ENCODE results near the gene AKR1C1. TPM values are rescaled to one million over a fixed set of nuclear protein-coding genes. Genes with fewer than 3 reads are reported as not detected.
"Not testable (repeated sequence)": the region's sequence is repeated elsewhere in the genome, so short reads cannot be mapped to it uniquely, and the experiment has no call there.

AKR1C1 gene
- total RNA-seq, 1 experiment from 2014 or later = 0.98 TPM

DNA sequence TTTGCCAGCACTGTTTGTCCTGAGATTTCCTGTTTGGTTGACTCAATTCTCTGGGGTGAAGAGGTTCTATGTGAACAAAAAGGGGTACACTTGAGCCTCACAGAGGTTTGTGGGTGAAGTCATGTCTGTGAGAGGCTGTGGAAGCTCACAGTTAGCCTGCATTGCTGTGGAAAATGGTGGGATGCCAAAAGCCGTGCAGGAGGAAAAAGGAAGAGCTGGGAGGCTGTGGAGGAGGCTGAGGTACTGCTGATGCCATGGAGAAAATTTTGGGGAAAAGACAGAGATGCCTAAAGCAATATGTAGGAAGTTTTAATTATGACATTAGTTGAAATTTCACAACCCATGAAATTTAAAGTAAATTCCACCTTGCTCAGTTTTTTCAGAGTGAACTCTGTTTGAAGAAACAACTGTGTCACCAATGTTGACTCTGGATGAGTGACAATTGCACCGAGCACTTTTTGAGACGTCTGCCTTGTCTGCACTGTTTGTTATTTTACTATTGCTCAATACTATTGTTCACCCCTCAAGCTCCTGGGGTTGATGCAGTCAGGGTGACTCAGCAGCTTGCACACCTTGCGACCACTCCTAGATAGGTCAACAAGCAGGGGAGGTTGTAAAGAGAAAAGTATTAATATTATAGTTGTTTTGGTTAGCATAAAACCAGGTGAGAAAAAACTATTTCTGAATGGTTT, 45.8 kb downstream of the AKR1C1 start:
- in situ Hi-C loops (cut with HindIII; ENCODE audit: low sequenced_read_pairs); DNase-seq (ENCODE audit: low spot score): not testable (repeated sequence)

- DNase-seq (ENCODE audit: low spot score); in situ Hi-C loops (cut with HindIII; ENCODE audit: low sequenced_read_pairs): not testable (repeated sequence)
These were observed 46.8 kb downstream of the AKR1C1 start for GRCh38 chr10:5010043-5010442.

GRCh38 chr10:5011392-5011791, 48.2 kb downstream of the AKR1C1 start:
- in situ Hi-C loops (cut with HindIII; ENCODE audit: low sequenced_read_pairs) = not testable (repeated sequence)

GRCh38 chr10:5012595-5012994, 49.4 kb downstream of the AKR1C1 start:
- no peak for DNase-seq (ENCODE audit: low spot score)
- in situ Hi-C loops (cut with HindIII; ENCODE audit: low sequenced_read_pairs) = no loop called here

More at GRCh38 chr10:5011392-5011791, 48.2 kb downstream of the AKR1C1 start:
- DNase-seq (ENCODE audit: low spot score) = not testable (repeated sequence)

GRCh38 chr10:5013385-5013784, 50.2 kb downstream of the AKR1C1 start:
- DNase-seq (ENCODE audit: low spot score) = no peak
- in situ Hi-C loops (cut with HindIII; ENCODE audit: low sequenced_read_pairs) = no loop called here

DNA sequence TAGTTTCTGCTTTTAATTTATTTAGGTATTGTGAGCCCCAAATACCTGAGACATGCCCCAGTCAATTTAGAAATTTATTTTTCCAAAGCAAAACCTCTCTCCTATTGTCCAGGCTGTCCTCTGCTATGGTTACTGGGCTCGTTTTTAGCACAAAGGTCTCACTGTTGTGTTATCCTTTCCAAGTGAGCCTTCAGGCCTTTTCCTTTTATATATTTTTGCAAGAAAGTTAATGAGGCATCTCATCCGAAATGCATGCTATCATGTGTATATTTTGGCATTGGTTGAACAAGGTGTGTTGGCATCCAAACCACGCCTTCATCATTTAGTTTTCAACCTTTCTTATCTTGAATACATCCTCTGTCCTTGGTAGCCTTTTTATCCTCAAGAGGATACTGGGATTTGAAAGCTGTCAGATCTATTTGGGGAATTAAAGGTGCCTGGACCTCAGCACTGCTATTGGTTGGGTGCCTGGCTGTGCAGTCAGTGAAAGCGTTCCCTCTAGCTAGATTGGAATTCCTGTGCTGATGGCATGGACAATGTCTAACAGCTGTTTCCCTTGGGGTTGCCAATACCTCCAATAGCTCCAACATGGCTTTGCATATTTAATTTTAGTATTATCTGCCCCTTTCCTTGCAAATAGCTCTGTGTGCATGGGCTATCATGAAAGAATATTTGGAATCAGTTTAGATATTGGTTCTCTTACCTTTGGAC, 51.1 kb downstream of the AKR1C1 start:
- in situ Hi-C loops (cut with HindIII; ENCODE audit: low sequenced_read_pairs) = not testable (repeated sequence)

DNA sequence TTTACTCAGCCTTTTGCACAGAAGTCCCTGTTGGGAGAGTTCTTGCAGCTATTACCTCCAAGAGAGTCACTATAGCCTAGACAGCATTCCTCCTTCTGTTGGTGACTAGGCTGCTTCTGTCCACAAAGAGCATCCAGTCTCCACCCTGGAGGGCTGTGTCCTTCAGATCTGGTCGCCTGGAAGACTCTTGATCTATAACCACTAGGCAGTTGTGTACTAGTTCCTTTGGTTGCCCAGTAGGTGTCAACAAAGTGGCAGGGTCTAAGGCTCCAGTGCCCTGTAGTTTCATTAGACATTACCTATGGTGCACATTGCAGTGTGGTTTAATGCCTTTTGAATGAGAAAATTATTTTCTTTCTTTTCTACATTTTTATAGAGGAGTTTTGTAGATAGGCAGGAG, 51.7 kb downstream of the AKR1C1 start:
- in situ Hi-C loops (cut with HindIII; ENCODE audit: low sequenced_read_pairs) = no loop called here
- no peak for DNase-seq (ENCODE audit: low spot score)

More for the DNA sequence above, 51.1 kb downstream of the AKR1C1 start:
- not testable (repeated sequence) for DNase-seq (ENCODE audit: low spot score)

- in situ Hi-C loops (cut with HindIII; ENCODE audit: low sequenced_read_pairs) = no loop called here
These were observed 54.9 kb downstream of the AKR1C1 start for GRCh38 chr10:5018134-5018533.

GRCh38 chr10:5018671-5019277, 55.6 kb downstream of the AKR1C1 start:
- in situ Hi-C loops (cut with HindIII; ENCODE audit: low sequenced_read_pairs); DNase-seq (ENCODE audit: low spot score): not testable (repeated sequence)

More at GRCh38 chr10:5018134-5018533, 54.9 kb downstream of the AKR1C1 start:
- DNase-seq (ENCODE audit: low spot score) = no peak

DNA sequence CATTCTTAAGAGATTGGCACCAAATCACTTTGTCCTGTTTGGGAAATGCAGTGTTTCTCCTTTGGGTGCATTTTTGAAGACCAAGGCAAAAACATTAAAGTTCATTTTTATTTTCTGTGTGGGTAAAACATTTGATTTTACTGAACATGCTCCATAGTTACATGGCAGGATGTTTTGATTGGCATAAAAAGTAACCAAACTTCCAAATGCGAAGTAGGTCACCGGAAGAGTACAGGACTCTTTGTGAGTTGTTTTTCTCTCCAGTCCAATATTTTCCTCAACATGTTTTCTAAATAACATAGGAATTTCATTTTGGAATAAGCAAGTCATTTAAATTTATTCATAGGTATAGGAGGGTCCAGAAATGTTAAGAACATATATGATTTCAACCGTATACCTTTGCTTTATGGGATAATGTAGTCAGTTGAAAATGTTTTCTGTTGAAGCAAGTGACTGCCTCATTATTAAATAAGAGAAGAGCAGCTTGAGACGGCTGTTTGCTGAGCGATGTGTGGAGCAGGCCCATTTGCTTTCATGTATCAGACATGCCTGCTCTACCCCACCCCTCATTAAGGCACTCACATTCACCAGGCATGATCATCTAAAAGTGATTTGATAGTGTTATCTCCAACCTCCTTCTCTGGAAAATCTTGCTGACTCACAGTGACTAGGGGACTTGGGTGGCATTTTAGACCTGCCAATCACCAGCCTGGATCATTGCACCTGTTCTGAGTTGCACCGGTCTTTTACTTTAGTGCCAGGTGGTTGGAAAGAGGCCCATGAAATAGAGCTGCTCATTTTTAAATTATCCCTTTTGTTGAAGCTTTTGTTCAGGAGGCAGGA, 56.8 kb downstream of the AKR1C1 start:
- DNase-seq (ENCODE audit: low spot score); in situ Hi-C loops (cut with HindIII; ENCODE audit: low sequenced_read_pairs): not testable (repeated sequence)

- DNase-seq (ENCODE audit: low spot score); in situ Hi-C loops (cut with HindIII; ENCODE audit: low sequenced_read_pairs): not testable (repeated sequence)
These were observed 58.5 kb downstream of the AKR1C1 start for GRCh38 chr10:5021624-5022290.

DNA sequence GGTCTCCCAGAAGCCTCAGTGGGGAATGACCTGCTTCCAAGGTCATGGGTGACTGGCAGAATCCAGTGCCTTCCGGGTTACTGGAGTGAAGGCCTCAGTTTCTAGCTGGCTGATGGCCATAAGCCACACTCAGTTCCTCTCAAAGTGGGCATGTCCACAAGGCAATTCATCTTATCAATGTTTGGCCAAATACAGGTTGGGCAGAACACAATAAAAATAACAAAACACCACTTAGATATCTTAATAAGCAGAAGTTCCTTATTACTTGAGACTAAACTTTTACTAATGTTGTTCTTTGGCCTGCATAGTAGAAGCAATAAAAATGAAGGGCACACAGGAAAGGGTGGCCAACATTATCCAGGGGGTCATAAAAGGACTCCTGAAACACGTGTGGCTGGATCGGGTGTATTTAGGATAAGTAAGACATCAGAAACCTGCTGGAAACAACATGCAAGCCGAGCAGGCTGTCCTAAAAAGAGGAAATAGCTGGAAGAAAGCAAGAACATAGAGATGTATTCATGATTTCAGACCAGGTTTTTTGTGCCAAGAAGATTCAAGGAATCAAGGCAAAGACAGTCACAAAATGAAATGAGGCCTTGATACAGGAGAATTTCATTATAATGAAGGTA, 60.1 kb downstream of the AKR1C1 start:
- DNase-seq (ENCODE audit: low spot score) = no peak
- in situ Hi-C loops (cut with HindIII; ENCODE audit: low sequenced_read_pairs) = no loop called here

- DNase-seq (ENCODE audit: low spot score); in situ Hi-C loops (cut with HindIII; ENCODE audit: low sequenced_read_pairs): not testable (repeated sequence)
These were observed 62.3 kb downstream of the AKR1C1 start for GRCh38 chr10:5025461-5025881.

GRCh38 chr10:5030989-5031388, 67.8 kb downstream of the AKR1C1 start:
- no peak for DNase-seq (ENCODE audit: low spot score)

DNA sequence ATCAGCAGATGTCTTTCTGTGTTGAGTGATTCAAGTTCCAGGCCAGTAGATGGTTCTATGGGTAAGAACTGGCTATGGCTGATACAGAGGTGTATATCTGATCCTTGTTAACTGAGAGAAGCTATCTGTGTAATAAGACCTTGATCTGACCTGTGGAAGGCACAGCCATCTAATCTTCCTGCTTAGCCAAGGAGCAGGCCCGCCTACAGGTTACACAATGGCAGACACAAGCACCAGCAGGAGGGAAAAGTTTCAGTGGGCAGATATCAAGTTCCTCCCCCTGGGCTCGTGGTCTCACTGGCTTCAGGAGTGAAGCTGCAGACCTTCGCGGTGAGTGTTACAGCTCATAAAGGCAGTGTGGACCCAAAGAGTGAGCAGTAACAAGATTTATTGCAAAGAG, 68.4 kb downstream of the AKR1C1 start:
- DNase-seq (ENCODE audit: low spot score); in situ Hi-C loops (cut with HindIII; ENCODE audit: low sequenced_read_pairs): not testable (repeated sequence)

More at GRCh38 chr10:5030989-5031388, 67.8 kb downstream of the AKR1C1 start:
- in situ Hi-C loops (cut with HindIII; ENCODE audit: low sequenced_read_pairs) = no loop called here

DNA sequence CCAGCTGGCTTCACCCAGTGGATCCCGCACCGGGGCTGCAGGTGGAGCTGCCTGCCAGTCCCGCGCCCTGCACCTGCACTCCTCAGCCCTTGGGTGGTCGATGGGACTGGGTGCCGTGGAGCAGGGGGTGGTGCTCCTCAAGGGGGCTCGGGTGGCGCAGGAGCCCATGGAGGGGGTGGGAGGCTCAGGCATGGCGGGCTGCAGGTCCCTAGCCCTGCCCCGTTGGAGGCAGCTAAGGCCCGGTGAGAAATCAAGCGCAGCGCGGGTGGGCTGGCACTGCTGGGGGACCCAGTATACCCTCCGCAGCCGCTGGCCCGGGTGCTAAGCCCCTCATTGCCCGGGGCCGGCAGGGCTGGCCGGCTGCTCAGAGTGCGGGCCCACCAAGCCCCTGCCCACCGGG, 69.2 kb downstream of the AKR1C1 start:
- in situ Hi-C loops (cut with HindIII; ENCODE audit: low sequenced_read_pairs); DNase-seq (ENCODE audit: low spot score): not testable (repeated sequence)

Measured in G401 (cell line).